Measurements from ENCODE around the gene LAMC3. TPM values are rescaled to one million over a fixed set of nuclear protein-coding genes. Genes with fewer than 3 reads are reported as not detected.

Gene LAMC3
- total and polyA plus RNA-seq, 2 experiments from 2014 or later = 5.4 to 14.0 TPM

DNA sequence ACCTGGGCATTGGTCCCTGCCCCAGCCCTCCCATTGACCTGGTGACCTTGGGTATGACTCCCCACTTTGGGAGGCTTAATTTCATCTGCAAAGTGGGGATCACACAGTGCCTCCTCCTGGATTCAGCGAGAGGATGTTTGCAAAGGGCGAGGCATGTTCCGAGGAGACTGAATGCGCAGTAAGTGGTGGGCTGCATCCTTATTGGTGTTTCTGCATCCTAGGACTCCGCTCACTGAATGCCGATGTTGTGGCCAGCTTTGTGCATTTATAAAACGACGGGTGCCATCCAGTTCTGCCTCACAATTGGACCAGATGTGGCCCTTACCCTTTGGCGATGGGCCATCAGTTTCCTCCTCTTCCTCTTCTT lies 63.9 kb downstream of the LAMC3 start:
- no peaks in the 10 kb centered on the region for H3K36me3 ChIP-seq
- no peak overlapping the region for H3K27ac ChIP-seq
- no peak overlapping the region for H3K4me3 ChIP-seq
- H3K9me3 ChIP-seq (ENCODE audit: low read depth) = no peaks in the 10 kb centered on the region
- H3K27me3 ChIP-seq = no peaks in the 10 kb centered on the region
- no peak for DNase-seq (ENCODE audit: low read depth in 1 of 2, low spot score in 1 of 2)
- TF ChIP-seq, protein P1, sequence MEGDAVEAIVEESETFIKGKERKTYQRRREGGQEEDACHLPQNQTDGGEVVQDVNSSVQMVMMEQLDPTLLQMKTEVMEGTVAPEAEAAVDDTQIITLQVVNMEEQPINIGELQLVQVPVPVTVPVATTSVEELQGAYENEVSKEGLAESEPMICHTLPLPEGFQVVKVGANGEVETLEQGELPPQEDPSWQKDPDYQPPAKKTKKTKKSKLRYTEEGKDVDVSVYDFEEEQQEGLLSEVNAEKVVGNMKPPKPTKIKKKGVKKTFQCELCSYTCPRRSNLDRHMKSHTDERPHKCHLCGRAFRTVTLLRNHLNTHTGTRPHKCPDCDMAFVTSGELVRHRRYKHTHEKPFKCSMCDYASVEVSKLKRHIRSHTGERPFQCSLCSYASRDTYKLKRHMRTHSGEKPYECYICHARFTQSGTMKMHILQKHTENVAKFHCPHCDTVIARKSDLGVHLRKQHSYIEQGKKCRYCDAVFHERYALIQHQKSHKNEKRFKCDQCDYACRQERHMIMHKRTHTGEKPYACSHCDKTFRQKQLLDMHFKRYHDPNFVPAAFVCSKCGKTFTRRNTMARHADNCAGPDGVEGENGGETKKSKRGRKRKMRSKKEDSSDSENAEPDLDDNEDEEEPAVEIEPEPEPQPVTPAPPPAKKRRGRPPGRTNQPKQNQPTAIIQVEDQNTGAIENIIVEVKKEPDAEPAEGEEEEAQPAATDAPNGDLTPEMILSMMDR (IDR thresholded peaks at IDR 0.05; ENCODE audit: low read depth, low read length) = no peak
- H3K4me1 ChIP-seq (ENCODE audit: low read depth) = no peaks in the 10 kb centered on the region

DNA sequence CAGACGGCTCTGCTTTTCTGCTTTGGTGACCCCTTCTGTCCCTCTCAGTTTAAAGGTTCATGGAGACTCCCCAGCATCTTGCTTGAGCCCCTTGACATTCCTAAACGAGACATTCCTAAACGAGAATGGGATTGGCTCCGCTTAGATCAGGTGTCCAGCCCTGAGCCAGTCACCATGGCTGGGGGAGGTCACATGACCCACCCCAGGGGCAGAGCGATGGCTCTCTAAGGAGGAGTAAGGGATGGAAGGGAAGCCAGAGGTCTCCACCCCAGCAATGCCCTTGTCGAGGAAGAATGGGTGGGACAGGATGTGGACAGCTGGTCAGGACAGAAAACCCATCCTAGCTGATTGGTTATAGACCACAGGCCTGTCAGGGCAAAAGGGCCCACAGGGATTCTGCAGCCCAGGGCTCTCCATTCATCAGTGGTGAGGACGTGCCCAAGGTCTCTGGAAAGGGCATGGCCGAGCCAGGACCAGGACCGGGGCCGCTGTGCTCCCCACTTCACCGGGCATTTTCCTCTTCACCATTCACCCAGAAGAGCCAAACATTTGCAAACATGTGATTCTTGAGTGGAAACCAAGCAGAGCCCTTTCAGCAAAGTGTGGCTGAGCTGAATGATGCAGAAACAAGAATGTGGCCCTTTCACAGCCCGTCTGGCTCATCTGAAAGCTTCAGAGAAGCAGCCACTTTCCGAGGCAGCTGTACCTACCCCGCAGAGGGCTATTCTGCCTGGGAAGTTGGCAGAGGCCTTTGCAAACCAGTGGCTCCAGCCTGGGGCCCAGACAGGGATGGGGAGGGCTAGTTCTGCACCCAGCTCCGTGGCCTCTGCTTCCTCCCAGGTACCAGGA lies 67.6 kb downstream of the LAMC3 start:
- Histone ChIP-seq H3K27me3 (no peaks in the 10 kb centered on the region), H3K27ac (no peak overlapping the region), H3K4me1 (ENCODE audit: low read depth) (no peaks in the 10 kb centered on the region), H3K4me3 (no peak overlapping the region), H3K36me3 (no peaks in the 10 kb centered on the region), H3K9me3 (ENCODE audit: low read depth) (no peaks in the 10 kb centered on the region)
- DNase-seq (ENCODE audit: low read depth in 1 of 2, low spot score in 1 of 2) = no peak
- TF ChIP-seq, protein P1 (IDR thresholded peaks at IDR 0.05; ENCODE audit: low read depth, low read length) = no peak

DNA sequence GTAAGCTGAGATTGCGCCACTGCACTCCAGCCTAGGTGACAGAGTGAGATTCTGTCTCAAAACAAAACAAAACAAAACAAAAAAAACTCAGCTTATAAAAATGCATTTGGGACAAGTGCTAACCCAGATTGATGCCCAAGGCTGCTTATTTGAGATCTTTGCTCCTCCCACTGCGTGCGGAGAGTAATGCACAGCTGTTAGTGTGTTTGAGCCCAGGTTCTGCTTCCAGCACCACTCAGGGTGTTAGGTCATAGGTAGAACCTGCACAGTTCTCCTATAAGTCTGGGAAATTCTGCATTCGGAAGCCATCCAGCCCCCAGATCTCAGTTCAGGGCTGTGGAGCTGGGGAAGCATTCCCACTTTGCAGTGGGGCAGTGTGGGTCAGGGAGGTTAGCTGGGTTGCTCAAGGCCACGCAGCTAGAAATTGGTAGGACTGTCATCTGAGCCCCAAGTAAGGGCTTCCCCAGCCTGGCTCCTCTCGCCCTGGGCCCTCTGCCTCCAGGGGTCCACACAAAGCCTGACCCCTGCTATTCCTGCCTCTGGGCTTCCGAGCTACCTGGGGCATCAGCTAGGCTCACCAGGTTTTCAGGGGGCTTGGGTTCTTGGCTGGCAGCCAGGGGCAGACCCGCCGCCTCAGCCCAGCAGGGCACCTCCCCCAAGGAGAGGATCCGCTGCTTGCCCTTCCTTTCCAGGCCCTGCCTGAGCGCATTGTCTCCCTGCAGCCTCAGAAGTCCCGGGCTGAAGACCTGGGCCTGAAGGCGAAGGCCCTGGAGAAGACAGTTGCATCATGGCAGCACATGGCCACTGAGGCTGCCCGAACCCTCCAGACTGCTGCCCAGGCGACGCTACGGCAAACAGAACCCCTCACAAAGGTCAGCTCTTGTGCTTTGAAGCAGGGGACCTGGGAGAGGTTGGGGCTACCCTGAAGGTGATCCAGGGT lies 69.7 kb downstream of the LAMC3 start:
- Histone ChIP-seq H3K27me3 (no peaks in the 10 kb centered on the region), H3K36me3 (no peaks in the 10 kb centered on the region), H3K27ac (no peak overlapping the region), H3K4me3 (no peak overlapping the region), H3K9me3 (ENCODE audit: low read depth) (no peaks in the 10 kb centered on the region), H3K4me1 (ENCODE audit: low read depth) (no peaks in the 10 kb centered on the region)
- DNase-seq (ENCODE audit: low read depth in 1 of 2, low spot score in 1 of 2) = no peak
- TF ChIP-seq, protein P1 (IDR thresholded peaks at IDR 0.05; ENCODE audit: low read depth, low read length) = no peak

DNA sequence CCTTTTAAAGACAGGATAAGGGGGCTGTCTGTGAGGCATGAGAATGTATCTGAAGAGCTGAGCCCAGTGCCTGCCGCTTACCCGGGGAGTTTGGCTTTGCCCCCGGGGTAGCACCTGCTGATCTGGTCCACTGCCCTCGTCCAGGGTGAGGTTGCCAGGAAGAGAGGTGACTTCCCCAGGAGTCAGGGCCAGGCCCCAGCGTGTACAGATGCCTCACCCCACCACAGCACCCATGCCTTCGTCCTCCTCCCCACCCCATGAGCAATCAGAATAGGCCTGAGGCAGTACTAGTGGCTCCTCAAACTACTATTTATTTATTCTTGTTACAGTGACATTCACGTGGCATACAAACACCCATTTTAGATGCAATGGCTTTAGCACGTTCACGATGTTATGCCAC lies 71.6 kb downstream of the LAMC3 start:
- DNase-seq (ENCODE audit: low read depth in 1 of 2, low spot score in 1 of 2) = no peak
- H3K36me3 ChIP-seq = no peaks in the 10 kb centered on the region
- no peaks in the 10 kb centered on the region for H3K9me3 ChIP-seq (ENCODE audit: low read depth)
- H3K4me3 ChIP-seq = no peak overlapping the region
- H3K27ac ChIP-seq = no peak overlapping the region
- no peaks in the 10 kb centered on the region for H3K27me3 ChIP-seq
- TF ChIP-seq, protein P1 (IDR thresholded peaks at IDR 0.05; ENCODE audit: low read depth, low read length) = no peak
- no peaks in the 10 kb centered on the region for H3K4me1 ChIP-seq (ENCODE audit: low read depth)

DNA sequence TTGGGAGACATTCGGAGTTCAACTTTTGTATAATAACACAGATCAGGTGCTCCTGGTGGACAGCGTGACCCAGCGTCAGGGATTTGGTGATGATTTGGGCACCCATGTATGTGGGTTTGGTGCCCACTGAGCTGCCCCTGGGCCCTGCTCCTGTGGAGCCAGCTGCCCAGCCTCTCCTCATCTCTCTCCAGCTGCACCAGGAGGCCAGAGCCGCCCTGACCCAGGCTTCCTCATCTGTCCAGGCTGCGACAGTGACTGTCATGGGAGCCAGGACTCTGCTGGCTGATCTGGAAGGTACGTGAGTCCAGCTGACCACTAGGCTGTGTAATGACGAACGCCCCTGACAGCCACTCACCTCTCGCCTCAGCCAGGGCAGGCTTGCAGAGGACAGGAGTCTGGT lies 72.9 kb downstream of the LAMC3 start:
- Histone ChIP-seq H3K4me3 (no peak overlapping the region), H3K4me1 (ENCODE audit: low read depth) (no peaks in the 10 kb centered on the region), H3K27me3 (no peaks in the 10 kb centered on the region), H3K27ac (no peak overlapping the region), H3K36me3 (no peaks in the 10 kb centered on the region), H3K9me3 (ENCODE audit: low read depth) (no peaks in the 10 kb centered on the region)
- DNase-seq (ENCODE audit: low read depth in 1 of 2, low spot score in 1 of 2) = no peak
- TF ChIP-seq, protein P1 (IDR thresholded peaks at IDR 0.05; ENCODE audit: low read depth, low read length) = no peak
